LoVo (cell line): ENCODE results near the gene RAB40C.

Experiments
- DNase-seq: peaks from one replicate; pipeline ENCODE4 v3.0.0-alpha.2; 2016; ENCODE audit warnings: low spot score

RAB40C gene

DNA sequence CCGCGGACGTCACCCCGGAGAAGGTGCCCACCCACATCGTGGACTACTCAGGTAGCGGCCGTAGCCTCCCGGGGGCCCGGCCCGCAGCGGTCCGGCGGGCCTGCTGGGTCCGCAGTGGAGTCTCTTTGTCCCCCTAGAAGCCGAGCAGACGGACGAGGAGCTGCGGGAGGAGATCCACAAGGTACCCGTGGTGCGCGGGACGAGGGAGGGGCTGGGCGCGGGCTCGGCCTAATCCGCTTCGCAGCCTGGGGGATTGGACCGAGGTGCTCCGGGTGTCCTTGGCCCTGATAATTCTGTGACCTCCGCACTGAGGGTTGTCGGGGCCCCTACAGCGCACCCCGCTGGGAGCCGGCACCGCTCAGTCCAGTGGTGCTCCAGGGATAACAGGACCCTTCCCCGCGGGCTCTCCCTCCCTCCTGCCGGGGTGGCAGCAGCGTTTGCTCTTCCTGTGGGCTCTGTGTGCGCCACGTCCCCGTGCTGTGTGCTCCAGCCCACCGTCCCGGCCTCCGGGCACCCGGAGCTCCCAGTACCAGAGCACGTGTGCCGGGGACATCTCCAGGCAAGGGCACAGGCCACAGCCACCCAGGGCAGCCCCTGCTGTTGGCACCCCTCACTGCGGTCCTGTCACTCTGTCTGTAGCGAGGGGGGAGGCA lies 78.8 kb downstream of the RAB40C start:
- DNase-seq = no peak

DNA sequence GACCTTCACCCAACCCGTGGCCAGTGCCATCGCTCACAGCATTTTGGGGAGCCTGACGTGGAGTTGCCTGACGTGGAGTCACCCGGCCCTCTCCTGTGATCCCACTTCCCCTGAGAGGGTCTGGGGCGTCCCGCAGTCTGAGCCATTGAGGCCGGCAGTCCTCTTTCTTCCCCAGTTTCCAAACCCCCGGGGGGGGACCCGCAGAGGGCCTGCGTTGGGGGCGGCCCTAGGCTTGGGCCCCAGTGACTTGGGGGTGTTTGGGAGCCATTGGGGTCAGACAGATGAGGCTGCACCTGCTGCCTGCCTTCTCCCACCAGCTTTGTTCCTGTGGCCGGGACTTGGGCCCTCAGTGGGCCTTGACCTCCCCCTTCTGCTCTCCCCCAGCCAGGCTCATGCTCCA lies 79.8 kb downstream of the RAB40C start:
- no peak for DNase-seq

DNA sequence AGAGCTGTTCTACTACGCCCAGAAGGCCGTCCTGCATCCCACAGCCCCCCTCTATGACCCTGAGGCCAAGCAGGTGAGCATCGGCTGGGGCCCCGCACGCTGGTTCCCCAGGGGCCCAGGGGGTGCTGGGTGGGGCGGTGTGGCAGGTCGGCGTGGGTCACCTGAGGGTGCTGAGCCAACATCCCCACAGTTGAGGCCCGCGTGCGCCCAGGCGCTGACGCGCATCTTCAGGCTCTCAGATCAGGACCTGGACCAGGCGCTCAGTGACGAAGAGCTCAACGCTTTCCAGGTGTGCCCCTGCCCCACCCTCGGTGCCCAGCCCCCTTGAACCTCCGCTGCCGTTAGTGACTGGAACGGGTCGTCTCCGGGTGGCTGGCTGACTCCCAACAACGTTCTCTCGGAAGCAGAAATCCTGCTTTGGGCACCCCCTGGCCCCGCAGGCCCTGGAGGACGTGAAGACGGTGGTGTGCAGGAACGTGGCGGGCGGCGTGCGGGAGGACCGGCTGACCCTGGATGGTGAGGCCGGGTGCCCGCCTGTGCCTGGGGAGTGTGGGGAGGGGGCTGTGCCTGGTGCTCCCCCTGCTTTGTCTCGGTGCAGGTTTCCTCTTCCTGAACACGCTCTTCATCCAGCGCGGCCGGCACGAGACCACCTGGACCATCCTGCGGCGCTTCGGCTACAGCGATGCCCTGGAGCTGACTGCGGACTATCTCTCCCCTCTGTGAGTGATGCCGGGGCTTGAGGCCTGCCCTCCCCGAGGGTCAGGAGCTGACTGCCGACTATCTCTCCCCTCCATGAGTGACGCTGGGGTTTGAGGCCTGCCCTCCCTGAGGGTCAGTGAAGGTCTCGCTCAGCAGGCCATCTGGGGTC lies 80.9 kb downstream of the RAB40C start:
- no peak for DNase-seq

DNA sequence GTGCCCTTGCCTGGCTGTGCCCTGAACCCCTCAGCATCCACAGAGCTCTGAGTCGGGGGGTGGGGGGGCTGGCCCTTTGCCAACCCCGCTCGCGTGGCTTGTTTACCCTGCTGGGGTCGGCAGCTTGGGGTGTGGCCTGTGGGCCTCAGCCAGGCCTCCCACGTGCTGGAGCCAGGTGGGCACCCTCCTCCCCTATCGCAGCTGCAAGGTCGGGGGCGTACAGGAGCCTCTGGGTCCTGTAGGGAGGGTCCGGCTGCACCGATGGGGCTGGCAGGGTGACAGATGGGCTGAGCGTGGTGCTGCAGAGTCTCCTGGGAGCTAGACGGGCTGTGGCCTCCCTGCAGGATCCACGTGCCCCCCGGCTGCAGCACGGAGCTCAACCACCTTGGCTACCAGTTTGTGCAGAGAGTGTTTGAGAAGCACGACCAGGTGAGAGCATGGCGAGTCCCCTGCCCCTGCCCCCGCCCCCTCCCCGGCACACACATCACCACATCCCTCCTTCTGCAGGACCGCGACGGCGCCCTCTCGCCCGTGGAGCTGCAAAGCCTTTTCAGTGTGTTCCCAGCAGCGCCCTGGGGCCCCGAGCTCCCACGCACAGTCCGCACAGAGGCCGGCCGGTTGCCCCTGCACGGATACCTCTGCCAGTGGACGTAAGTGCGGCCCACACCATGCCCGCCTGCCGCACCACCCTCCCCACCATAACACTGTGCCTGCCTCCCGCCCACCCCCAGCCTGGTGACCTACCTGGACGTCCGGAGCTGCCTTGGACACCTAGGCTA lies 81.7 kb downstream of the RAB40C start:
- no peak for DNase-seq

DNA sequence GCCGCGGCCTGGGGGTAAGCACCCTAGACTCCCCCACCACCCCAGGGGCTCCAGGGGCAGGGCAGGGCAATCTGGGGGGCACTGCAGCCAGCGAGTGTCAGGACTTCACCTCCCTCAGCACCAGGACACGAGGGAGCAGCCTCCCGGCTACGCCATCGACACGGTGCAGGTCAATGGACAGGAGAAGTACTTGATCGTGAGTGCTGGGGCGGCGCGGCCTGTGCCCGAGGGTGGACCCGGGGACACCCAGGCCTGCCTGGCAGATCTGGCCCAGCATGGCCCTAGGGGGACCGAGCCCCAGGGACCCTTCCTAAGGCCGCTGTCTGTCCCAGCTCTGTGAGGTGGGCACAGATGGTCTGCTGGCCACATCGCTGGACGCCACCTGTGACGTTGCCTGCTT lies 82.5 kb downstream of the RAB40C start:
- DNase-seq = no peak

DNA sequence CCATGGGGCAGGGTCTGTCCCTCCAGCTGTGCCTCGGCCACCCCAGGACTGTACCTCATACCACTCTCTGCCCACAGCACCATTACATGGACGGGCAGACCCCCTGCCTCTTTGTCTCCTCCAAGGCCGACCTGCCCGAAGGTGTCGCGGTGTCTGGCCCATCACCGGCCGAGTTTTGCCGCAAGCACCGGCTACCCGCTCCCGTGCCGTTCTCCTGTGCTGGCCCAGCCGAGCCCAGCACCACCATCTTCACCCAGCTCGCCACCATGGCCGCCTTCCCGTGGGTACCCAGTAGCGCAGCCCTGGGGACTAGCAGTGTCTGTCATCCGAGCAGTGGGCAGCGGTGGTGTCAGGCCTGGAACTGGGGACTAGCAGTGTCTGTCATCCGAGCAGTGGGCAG lies 83.0 kb downstream of the RAB40C start:
- no peak for DNase-seq

DNA sequence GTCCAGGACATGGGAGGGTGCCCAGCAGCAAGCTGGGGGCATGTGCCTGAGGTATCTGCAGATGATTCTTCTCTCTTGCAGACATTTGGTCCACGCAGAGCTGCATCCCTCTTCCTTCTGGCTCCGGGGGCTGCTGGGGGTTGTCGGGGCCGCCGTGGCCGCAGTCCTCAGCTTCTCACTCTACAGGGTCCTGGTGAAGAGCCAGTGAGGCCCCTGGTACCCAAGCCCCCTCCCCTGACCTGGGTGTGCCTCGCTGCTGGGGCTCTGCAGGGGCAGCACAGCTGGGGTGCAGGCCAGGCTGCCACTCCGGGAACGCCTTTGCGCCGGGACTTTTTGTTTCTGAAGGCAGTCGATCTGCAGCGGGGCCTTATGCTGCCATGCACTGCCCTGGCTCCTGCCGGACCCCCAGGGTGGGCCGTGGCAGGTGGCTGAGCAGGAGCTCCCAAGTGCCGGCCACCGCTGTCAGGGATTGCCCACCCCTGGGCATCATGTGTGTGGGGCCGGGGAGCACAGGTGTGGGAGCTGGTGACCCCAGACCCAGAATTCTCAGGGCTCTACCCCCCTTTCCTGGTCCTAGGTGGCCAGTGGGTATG lies 83.6 kb downstream of the RAB40C start:
- no peak for DNase-seq

DNA sequence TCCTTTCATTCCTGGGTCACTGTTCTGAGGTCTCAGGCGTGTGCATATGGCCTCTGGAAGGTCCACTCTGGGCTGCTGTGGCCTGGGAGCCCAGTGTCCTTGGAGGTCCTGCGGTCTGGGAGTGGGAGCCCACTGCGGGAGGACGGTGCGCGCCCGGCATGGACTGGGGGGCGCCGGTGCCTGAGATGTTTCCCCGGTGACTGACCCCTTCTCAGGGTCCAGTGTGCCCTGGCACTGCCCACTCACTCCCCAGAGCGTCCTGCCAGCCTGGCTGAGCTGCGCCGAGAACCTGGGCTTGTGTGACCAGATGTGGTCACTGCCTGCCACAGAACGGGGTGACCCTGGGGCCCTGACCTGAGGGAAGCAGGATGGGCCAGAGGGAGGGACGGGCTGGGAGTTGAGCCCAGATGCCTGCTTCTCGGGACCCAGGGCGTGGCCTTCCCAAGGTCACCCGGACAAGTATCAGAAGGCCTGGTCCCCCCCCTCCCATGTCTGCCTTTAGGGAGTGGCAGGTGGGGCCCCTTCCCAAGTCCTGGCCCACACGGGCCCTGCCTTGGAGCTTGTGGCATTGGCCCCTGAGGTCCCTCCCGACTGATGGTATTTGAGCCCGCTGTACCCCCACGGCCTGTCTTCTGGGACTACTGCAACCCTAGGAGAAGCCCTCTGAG lies 84.5 kb downstream of the RAB40C start:
- no peak for DNase-seq

DNA sequence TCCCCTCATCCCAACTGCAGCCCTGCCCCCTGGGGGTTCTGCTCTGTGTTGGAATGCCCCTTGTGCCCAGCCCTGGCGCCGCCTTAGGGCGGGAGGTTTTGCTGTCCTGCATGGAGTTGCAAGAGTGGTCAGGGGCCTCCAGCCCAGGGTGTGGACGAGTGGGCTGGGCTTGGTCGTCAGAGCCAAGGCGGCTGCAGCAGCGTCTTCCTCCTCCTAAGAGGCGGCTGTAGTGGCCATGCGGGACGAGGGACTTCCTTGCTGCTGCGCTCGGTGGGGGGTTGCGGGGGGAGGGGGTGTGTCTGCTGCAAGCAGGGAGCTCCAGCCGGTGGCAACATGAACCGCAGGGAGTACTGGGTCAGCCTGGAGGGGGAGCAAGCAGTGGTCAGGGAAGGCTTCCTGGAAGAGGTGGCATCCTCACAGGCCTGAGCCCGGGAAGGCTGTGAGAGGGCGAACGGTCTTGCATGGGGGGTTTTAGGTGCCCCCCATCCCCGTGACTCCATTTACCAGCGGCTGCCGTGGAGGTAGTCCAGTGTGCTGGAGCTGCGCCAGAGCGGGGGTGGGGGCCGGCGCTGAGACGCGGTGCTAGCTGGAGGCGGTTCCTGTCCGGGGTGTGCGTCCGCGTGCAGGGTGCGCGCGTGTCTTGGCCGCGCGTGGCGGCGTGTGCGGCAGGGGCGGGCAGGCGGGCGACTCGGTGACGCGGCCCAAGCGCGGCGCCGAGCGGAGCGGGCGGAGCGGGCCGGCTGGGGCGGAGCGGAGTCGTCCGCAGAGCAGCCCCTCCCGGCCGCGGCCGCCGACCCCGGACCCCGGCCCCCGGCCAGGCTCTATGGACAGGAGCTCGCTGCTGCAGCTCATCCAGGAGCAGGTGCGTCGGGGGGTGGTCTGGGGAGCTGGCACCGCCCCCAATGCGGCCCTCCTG lies 85.4 kb downstream of the RAB40C start, which contains the start of gene RHBDL1:
TSS of gene RHBDL1 (plus strand) at position 704 of the 916 bp plus-strand sequence. CDS start at position 824, 120 bp downstream.
- DNase-seq = no peak

DNA sequence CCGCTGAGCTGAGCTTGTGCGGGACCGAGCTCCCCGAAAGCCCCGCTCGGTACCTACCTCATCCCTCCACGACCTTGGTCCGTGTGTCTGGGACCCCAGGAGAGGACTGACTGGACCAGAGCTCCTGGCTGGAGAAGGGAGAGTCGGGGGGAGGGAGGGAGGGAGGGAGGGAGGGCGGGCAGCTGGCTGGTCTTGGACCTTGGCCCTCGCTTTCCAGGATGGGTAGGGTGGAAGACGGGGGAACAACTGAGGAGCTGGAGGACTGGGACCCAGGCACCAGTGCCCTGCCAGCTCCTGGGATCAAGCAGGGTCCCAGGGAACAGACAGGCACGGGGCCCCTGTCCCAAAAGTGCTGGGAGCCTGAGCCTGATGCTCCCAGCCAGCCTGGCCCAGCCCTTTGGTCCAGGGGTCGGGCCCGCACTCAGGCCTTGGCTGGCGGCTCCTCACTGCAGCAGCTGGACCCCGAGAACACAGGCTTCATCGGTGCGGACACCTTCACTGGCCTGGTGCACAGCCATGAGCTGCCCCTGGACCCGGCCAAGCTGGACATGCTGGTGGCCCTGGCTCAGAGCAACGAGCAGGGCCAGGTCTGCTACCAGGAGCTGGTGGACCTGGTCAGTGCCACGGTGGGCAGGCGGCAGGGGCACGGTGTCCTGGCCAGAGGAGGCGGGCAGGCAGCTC lies 86.2 kb downstream of the RAB40C start:
- DNase-seq = no peak

DNA sequence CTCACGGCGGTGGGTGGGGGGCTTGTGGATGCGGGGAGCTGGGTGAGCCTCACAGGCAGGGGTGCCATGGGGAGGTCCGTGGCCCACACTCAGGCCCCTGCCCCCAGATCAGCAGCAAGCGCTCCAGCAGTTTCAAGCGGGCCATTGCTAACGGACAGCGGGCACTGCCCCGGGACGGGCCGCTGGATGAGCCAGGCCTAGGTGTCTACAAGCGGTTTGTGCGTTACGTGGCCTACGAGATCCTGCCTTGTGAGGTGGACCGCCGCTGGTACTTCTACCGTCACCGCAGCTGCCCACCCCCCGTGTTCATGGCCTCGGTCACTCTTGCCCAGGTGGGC lies 86.7 kb downstream of the RAB40C start:
- no peak for DNase-seq

DNA sequence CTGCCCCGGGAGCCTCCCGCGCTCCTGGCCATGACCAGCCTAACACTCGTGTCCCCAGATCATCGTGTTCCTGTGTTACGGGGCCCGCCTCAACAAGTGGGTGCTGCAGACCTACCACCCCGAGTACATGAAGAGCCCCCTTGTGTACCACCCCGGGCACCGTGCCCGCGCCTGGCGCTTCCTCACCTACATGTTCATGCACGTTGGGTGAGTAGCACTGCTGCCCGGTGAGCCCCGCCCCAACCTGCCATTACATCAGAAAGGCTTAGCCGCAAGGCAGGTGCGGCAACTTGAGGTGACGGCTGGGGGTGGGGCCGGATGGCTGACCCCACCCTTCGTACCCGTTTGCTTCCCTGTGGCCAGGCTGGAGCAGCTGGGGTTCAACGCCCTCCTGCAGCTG lies 87.0 kb downstream of the RAB40C start:
- DNase-seq = no peak

DNA sequence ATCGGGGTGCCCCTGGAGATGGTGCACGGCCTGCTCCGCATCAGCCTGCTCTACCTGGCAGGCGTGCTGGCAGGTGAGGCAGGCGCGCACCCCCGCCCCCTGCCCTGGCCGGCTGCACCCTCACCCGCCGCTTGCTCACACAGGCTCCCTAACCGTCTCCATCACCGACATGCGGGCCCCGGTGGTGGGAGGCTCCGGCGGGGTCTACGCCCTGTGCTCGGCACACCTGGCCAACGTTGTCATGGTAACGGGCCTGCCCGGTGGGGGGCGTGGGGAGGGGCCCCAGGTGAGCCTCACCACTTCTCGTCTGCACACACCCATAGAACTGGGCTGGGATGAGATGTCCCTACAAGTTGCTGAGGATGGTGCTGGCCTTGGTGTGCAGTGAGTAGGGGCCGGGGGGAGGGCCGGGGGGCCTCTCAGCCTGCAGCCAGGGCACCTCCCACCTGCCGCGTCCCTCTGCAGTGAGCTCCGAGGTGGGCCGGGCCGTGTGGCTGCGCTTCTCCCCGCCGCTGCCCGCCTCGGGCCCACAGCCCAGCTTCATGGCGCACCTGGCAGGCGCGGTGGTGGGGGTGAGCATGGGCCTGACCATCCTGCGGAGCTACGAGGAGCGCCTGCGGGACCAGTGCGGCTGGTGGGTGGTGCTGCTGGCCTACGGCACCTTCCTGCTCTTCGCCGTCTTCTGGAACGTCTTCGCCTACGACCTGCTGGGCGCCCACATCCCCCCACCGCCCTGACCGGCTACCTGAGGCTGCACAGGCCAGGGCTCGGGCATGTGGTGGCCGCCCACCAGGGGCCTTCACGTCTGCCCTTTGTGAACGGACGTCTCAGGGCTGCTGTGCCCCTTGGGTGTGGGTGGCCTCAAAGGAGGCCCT lies 87.7 kb downstream of the RAB40C start:
- DNase-seq = no peak

DNA sequence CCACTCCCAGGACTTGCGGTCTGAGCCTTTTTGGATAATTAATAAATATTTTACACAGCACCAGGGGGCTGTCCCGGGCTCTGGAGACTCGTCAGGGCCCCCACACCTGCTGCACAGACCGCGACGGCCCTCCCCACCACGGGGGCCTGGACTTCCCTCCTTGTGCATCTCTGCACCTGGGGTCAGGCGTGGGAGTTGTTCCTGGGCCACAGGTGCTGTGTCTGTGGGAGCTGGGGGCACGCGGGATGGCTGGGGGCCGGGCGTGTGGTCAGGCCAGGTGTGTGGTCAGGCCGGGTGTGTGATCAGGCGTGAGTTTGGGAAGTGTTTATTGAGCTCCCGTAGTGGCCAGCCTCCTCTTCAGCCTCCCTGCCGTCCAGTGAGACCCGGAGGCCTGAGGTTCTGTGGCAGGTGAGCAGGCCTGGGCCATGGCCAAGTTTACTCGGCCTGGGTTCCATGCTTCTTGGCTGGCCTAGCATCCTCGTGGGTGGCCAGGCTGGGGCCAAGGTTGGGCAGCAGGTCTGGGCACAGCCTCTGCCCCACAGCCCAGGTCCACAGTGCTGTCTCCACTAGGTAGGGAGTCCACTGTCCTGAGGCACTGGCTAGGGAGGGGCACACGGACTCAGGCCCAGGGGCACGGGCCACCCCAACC lies 88.5 kb downstream of the RAB40C start:
- DNase-seq = no peak
